ENCODE results near the gene KDM8.

The KDM8 gene

GRCh38 chr16:27215660-27216059 lies 12.3 kb downstream of the KDM8 start:
- no peak for DNase-seq (ENCODE audit: low read depth)

GRCh38 chr16:27216297-27216885 lies 13.1 kb downstream of the KDM8 start:
- DNase-seq (ENCODE audit: low read depth) = no peak

- no peak for DNase-seq (ENCODE audit: low read depth)
Observed at GRCh38 chr16:27217256-27217655, 13.9 kb downstream of the KDM8 start.

GRCh38 chr16:27218756-27219155 lies 15.4 kb downstream of the KDM8 start:
- DNase-seq (ENCODE audit: low read depth) = no peak

- DNase-seq (ENCODE audit: low read depth) = no peak
Observed at GRCh38 chr16:27219161-27219560, 15.8 kb downstream of the KDM8 start.

GRCh38 chr16:27220120-27220519 lies 16.8 kb downstream of the KDM8 start:
- no peak for DNase-seq (ENCODE audit: low read depth)

GRCh38 chr16:27220527-27220926 lies 17.2 kb downstream of the KDM8 start:
- DNase-seq (ENCODE audit: low read depth) = no peak

- DNase-seq (ENCODE audit: low read depth) = no peak
Observed at GRCh38 chr16:27220991-27221390, 17.7 kb downstream of the KDM8 start.

- DNase-seq (ENCODE audit: low read depth) = no peak
Observed at GRCh38 chr16:27221576-27222248, 18.4 kb downstream of the KDM8 start.

GRCh38 chr16:27222249-27223225 lies 19.2 kb downstream of the KDM8 start:
- no peak for DNase-seq (ENCODE audit: low read depth)

GRCh38 chr16:27223226-27223610 lies 19.9 kb downstream of the KDM8 start:
- no peak for DNase-seq (ENCODE audit: low read depth)

GRCh38 chr16:27223701-27224100 lies 20.4 kb downstream of the KDM8 start:
- DNase-seq (ENCODE audit: low read depth) = no peak

- DNase-seq (ENCODE audit: low read depth) = no peak
Observed at GRCh38 chr16:27224271-27224737, 21.0 kb downstream of the KDM8 start.

- DNase-seq (ENCODE audit: low read depth) = no peak
Observed at GRCh38 chr16:27224741-27225300, 21.5 kb downstream of the KDM8 start.

- no peak for DNase-seq (ENCODE audit: low read depth)
Observed at GRCh38 chr16:27225536-27226360, 22.4 kb downstream of the KDM8 start.

GRCh38 chr16:27226476-27226875 lies 23.1 kb downstream of the KDM8 start:
- no peak for DNase-seq (ENCODE audit: low read depth)

GRCh38 chr16:27226976-27227705 lies 23.8 kb downstream of the KDM8 start:
- no peak for DNase-seq (ENCODE audit: low read depth)

- DNase-seq (ENCODE audit: low read depth) = no peak
Observed at GRCh38 chr16:27228045-27228444, 24.7 kb downstream of the KDM8 start.

- DNase-seq (ENCODE audit: low read depth) = no peak
Observed at GRCh38 chr16:27228621-27229501, 25.5 kb downstream of the KDM8 start.

Data from activated T-cell treated with anti-CD3 and anti-CD28 coated beads for 1 hour (primary cell).